ENCODE data around the gene CTDSPL. TPM values are rescaled to one million over a fixed set of nuclear protein-coding genes. Genes with fewer than 3 reads are reported as not detected.

CTDSPL gene
- total RNA-seq, 1 donor: 34.7 TPM

DNA sequence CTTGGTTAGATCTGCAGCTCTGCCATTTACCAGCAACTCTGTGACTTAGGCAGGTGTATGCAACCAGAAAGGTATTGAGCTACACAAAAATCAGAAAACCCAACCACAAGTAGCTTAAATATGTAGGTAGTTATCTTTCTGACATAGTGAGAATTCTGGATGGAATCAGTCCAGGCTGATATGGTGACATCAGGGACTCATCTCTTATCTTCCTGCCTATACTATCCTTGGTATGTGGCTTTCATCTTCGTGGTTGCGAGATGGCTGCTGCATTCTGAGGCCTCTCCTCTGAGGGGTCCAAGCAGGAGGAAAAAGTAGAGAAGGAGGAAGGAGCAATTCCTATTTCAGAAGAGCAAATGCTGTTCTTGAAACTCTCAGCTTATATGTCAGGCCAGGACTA lies 40.0 kb downstream of the CTDSPL start:
- H3K4me2 ChIP-seq (ENCODE audit: insufficient read depth, low read length): no peak overlapping the region
- H3K4me1 ChIP-seq (ENCODE audit: insufficient read depth, low read length): peaks cover 17% of the 10 kb centered on the region
- TF ChIP-seq, protein P1, sequence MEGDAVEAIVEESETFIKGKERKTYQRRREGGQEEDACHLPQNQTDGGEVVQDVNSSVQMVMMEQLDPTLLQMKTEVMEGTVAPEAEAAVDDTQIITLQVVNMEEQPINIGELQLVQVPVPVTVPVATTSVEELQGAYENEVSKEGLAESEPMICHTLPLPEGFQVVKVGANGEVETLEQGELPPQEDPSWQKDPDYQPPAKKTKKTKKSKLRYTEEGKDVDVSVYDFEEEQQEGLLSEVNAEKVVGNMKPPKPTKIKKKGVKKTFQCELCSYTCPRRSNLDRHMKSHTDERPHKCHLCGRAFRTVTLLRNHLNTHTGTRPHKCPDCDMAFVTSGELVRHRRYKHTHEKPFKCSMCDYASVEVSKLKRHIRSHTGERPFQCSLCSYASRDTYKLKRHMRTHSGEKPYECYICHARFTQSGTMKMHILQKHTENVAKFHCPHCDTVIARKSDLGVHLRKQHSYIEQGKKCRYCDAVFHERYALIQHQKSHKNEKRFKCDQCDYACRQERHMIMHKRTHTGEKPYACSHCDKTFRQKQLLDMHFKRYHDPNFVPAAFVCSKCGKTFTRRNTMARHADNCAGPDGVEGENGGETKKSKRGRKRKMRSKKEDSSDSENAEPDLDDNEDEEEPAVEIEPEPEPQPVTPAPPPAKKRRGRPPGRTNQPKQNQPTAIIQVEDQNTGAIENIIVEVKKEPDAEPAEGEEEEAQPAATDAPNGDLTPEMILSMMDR (IDR thresholded peaks at IDR 0.05; ENCODE audit: extremely low read depth, low read depth, low read length): no peak
- peaks cover 47% of the 10 kb centered on the region for H4K20me1 ChIP-seq (ENCODE audit: insufficient read depth, low read length)
- no peak overlapping the region for H3K27ac ChIP-seq (ENCODE audit: low read depth, low read length)
- no peaks in the 10 kb centered on the region for H3K27me3 ChIP-seq (ENCODE audit: insufficient read depth, low read length)
- DNase-seq (ENCODE audit: insufficient read length, low spot score, missing footprints): no peak
- H3K4me3 ChIP-seq (ENCODE audit: insufficient read depth, low read length): no peak overlapping the region
- H3K36me3 ChIP-seq (ENCODE audit: insufficient read depth, low read length): peaks cover 3% of the 10 kb centered on the region
- no peak overlapping the region for H2AFZ ChIP-seq (ENCODE audit: low read length)
- peaks cover 50% of the 10 kb centered on the region for H3K79me2 ChIP-seq (ENCODE audit: insufficient read depth, low read length)
- H3K9me3 ChIP-seq (ENCODE audit: low read depth, low read length): no peaks in the 10 kb centered on the region

DNA sequence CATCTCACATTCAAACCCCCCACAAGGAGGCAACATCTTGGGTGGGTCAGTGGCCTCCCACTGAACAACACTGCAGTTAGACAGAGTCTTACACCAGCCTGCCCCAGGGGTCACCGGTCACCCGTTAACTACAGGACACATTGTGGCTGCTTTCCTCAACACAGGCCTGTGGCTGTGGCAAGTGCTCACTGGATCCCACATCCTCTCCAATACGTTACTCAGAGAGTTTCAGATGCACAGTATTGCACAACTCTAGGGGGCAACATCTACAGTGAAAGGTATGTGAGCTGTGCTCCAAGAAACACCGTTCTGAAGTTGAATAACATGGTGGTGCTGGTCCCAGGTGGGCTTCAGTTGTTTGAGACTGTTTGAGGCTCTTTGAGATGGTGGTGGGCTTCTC lies 41.0 kb downstream of the CTDSPL start:
- Histone ChIP-seq H3K36me3 (ENCODE audit: insufficient read depth, low read length) (peaks cover 3% of the 10 kb centered on the region), H3K27ac (ENCODE audit: low read depth, low read length) (no peak overlapping the region), H3K79me2 (ENCODE audit: insufficient read depth, low read length) (peaks cover 49% of the 10 kb centered on the region), H3K27me3 (ENCODE audit: insufficient read depth, low read length) (no peaks in the 10 kb centered on the region), H3K4me3 (ENCODE audit: insufficient read depth, low read length) (no peak overlapping the region), H3K4me2 (ENCODE audit: insufficient read depth, low read length) (no peak overlapping the region), H3K4me1 (ENCODE audit: insufficient read depth, low read length) (peaks cover 20% of the 10 kb centered on the region), H4K20me1 (ENCODE audit: insufficient read depth, low read length) (peaks cover 45% of the 10 kb centered on the region), H3K9me3 (ENCODE audit: low read depth, low read length) (no peaks in the 10 kb centered on the region), H2AFZ (ENCODE audit: low read length) (no peak overlapping the region)
- DNase-seq (ENCODE audit: insufficient read length, low spot score, missing footprints): no peak
- TF ChIP-seq, protein P1 (IDR thresholded peaks at IDR 0.05; ENCODE audit: extremely low read depth, low read depth, low read length): no peak

DNA sequence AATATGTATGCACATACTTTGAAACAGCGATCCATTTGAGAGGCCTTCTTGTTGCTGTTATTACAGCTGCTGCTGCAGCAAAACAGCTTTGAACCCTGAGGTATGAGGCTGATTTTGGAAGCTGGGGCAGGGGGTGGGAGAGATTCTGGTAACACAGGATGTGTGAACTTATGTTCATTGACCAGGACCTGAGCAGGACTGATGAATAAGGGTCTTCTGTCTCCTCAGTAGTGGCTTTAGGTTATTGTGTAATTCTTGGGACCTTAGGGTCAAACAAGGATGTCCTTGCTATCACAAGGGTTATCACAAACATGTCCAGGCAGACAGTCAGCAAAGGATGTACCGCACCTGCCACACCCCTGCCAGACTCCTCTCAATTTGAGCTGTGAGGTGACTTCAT lies 41.6 kb downstream of the CTDSPL start:
- Histone ChIP-seq H3K79me2 (ENCODE audit: insufficient read depth, low read length) (peaks cover 52% of the 10 kb centered on the region), H3K27ac (ENCODE audit: low read depth, low read length) (no peak overlapping the region), H4K20me1 (ENCODE audit: insufficient read depth, low read length) (peaks cover 48% of the 10 kb centered on the region), H3K4me3 (ENCODE audit: insufficient read depth, low read length) (no peak overlapping the region), H2AFZ (ENCODE audit: low read length) (no peak overlapping the region), H3K36me3 (ENCODE audit: insufficient read depth, low read length) (peaks cover 3% of the 10 kb centered on the region), H3K9me3 (ENCODE audit: low read depth, low read length) (no peaks in the 10 kb centered on the region), H3K27me3 (ENCODE audit: insufficient read depth, low read length) (no peaks in the 10 kb centered on the region), H3K4me2 (ENCODE audit: insufficient read depth, low read length) (no peak overlapping the region), H3K4me1 (ENCODE audit: insufficient read depth, low read length) (peaks cover 20% of the 10 kb centered on the region)
- TF ChIP-seq, protein P1 (IDR thresholded peaks at IDR 0.05; ENCODE audit: extremely low read depth, low read depth, low read length): no peak
- no peak for DNase-seq (ENCODE audit: insufficient read length, low spot score, missing footprints)

DNA sequence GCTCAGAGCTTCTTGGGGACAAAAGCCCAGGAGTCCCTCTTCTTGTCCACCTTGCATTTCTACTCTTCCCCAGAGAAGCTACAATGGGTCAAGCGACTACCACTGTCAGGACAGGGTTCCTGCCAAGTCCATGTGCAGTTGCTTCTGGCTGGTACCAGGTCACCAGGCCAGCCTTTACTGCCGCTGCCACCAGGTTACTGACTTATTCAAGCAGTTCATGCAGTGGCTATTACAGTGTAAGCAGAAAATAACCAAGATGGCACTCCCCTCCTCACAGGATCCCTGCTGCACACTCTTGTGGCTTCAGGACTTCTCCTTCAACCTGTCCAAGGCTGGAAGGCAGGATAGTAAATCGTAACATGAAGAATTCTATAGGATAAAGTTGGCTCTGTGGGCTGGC lies 42.1 kb downstream of the CTDSPL start:
- Histone ChIP-seq H4K20me1 (ENCODE audit: insufficient read depth, low read length) (peaks cover 46% of the 10 kb centered on the region), H3K27me3 (ENCODE audit: insufficient read depth, low read length) (no peaks in the 10 kb centered on the region), H3K27ac (ENCODE audit: low read depth, low read length) (no peak overlapping the region), H3K36me3 (ENCODE audit: insufficient read depth, low read length) (peaks cover 3% of the 10 kb centered on the region), H3K4me3 (ENCODE audit: insufficient read depth, low read length) (no peak overlapping the region), H3K4me2 (ENCODE audit: insufficient read depth, low read length) (no peak overlapping the region), H3K9me3 (ENCODE audit: low read depth, low read length) (no peaks in the 10 kb centered on the region), H3K4me1 (ENCODE audit: insufficient read depth, low read length) (peaks cover 20% of the 10 kb centered on the region), H2AFZ (ENCODE audit: low read length) (no peak overlapping the region), H3K79me2 (ENCODE audit: insufficient read depth, low read length) (peaks cover 52% of the 10 kb centered on the region)
- no peak for DNase-seq (ENCODE audit: insufficient read length, low spot score, missing footprints)
- TF ChIP-seq, protein P1 (IDR thresholded peaks at IDR 0.05; ENCODE audit: extremely low read depth, low read depth, low read length): no peak

Measured in osteoblast (primary cell).